Bone marrow (tissue), 2 donors: ENCODE measurements around the gene KRT33A.
"Not testable (repeated sequence)": the region's sequence is repeated elsewhere in the genome, so short reads cannot be mapped to it uniquely, and the experiment has no call there.

Source experiments
- DNase-seq, 2 donors: peaks; one replicate each; lab custom pipeline; 2025; lab: John Stamatoyannopoulos, UW

KRT33A gene

DNA sequence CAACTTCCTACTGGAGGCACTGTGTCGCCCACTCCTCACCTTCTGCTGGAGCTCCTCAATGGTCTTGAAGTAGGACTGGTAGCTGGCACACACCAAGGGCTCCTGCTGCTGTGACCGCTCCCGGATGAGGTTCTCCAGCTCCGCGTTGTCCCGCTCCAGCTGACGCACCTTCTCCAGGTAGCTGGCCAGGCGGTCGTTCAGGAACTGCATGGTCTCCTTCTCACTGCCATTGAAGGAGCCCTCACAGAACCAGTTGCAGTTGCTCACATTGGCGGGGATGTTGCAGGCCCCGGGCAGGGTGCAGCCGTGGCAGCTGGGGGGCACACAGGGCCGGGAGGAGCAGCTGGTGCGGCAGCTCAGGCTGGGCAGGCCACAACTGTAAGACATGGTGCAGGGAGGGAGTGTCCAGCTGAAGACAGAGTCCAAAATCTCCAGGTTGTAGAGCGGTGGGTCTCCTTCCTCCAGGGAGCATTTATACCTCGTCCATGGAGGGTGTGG lies at the start of gene KRT33A:
KRT33A (minus strand) TSS at position 448 of the 498 bp plus-strand sequence; CDS start at position 387, 61 bp downstream.
- not testable (repeated sequence) for DNase-seq

GRCh38 chr17:41396996-41397660 lies 46.5 kb upstream of the KRT33A start, which contains the start of gene KRT31:
TSS of gene KRT31 (minus strand) at chr17:41397608. CDS start at chr17:41397539, 69 bp downstream.
- DNase-seq = no peak

DNA sequence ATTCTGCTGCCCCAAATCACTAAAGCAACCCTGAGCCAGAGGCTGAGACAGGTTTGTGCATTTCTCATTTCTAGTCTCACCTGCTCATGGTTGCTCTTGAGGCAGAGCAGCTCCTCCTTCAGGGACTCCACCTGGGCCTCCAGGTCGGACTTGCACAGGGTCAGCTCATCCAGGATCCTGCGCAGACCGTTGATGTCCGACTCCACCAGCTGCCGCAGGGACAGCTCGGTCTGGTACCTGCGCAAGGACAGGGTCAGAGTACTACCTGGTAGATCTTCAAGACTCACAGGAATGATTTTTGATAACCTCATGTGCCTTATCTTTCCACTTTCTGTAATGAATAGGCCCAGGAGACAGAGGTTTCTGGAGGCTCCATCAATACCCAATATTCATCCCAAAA lies 45.7 kb upstream of the KRT33A start:
- DNase-seq = no peak

GRCh38 chr17:41395611-41396010 lies 45.0 kb upstream of the KRT33A start:
- no peak for DNase-seq

DNA sequence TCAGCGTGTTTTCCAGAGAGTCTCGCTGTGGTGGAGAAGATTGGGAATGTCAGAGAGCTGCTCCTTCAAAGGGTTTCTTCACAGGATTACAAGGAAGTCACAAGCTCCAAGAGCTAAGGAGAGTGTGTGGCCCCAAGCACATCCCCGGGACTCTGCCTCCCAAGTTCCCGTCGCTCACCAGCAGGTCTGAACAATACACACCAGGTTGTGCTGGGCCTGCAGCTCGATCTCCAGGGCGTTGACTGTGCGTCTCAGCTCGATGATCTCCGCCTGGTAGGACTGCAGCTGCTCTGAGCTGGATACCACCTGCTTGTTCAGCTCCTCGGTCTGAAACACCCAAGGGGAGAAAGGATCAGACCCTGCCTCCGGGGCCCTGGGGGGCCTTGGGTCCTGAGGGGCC lies 44.4 kb upstream of the KRT33A start:
- not testable (repeated sequence) for DNase-seq

DNA sequence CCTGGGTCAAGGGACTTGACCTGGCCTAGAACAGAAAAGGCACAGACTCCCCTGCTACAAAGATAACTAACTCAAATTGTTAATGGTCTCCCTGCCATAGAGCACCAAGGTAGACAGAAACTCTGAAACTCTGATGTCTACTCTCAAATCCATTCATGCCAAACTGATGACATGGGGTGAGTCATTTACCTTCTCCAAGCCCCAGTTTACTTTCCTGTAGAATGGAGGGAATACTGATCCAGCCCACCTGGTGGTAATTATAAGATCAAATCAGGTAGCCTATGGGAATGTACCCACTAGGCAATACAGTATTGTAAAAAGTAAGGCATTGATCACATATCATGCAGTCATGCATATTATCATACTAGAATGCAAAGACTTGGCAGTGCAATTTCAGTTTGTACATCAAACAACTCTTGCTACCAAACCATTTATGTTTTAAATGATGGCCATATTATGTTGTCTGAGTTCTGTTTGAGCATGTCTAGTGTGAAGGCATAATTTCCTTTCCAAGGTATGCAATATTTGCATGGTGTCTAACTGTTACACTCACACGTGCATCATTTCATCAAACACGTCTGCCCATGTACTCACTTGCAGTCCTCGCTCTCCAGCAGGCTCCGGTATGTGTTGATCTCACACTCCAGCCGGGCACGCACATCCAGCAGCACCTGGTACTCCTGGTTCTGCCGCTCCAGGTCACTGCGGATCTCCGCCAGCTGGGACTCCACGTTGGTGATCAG lies 43.8 kb upstream of the KRT33A start:
- DNase-seq = no peak

GRCh38 chr17:41393826-41394225 lies 43.2 kb upstream of the KRT33A start:
- DNase-seq = no peak

GRCh38 chr17:41393294-41393693 lies 42.7 kb upstream of the KRT33A start:
- no peak for DNase-seq

- no peak for DNase-seq
Measured at GRCh38 chr17:41392278-41392677, 41.6 kb upstream of the KRT33A start.

DNA sequence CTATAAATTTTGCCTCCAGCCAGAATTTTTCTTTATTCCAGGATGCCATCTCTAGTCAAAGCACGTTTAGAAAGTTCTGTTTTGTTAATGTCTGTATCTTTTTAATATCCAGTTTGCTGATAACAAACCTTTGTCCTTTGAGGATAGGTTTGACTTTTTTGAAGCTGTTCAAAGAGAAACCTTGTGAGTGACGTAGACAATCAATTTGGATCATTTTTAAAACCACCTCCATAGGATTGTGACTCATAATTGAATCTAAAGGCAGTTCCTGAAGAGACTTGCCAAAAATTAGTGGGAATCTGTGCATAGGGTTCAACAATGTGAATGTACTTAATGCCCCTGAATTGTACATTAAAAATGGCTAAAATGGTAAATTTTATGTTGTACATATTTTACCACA lies 40.9 kb upstream of the KRT33A start:
- no peak for DNase-seq

DNA sequence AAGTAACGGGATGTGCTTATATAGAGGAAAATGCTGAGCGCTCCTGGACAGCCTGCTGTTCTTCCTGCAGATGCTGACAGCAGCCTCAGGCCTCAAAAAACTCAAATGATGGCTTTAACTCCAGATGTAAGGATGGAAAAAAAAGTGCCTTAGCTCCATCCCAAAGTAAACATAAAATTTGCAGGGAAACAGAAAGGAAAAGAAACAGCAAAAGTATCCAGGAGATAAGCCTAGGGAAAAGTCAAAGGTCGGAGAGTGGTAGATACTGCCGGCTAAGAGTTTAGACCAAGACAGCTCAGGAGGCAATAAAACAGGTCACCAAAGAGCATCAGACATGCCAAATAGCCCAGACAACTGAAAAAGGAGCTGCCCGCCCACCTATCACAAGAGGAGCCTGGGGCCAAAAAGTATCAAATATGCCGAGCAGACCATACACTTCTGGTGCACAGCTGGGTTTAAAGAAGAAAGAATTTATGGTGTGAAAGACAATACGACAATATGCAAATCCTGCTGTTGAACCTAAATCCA lies 39.8 kb upstream of the KRT33A start:
- no peak for DNase-seq

- no peak for DNase-seq
Measured at GRCh38 chr17:41387670-41388069, 37.0 kb upstream of the KRT33A start.

- no peak for DNase-seq
Measured at GRCh38 chr17:41386227-41386626, 35.6 kb upstream of the KRT33A start.

- no peak for DNase-seq
Measured at GRCh38 chr17:41383690-41384089, 33.1 kb upstream of the KRT33A start.

DNA sequence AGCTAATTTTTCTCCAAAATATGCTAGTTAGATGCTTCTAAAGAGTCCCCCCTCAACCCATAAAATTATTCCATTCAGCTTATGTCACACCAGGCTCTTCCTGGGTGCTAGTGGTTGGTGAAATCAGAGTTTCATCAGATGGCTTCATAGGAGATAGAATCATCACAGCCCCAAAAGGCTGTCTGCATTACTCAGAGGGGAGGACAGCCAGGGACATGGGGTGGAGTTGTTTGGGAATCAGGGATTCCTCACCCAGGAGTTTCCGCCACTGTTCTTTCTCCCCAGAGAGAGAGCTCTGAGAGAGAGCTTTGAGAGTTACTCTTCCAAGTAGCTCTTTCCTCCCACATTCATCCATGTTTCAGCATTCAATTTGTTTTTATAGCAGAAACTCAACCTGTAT lies 31.8 kb upstream of the KRT33A start:
- no peak for DNase-seq

DNA sequence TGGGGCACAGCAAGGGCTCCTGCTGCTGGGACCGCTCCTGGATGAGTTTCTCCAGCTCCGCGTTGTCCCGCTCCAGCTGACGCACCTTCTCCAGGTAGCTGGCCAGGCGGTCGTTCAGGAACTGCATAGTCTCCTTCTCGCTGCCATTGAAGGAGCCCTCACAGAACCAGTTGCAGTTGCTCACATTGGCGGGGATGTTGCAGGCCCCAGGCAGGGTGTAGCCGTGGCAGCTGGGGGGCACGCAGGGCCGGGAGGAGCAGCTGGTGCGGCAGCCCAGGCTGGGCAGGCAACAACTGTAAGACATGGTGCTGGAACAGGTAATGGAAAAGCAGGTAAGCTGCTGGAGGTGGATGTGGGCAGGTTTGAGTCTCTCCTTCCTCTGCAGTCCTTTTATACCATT lies 31.3 kb upstream of the KRT33A start, which contains the start of gene KRT34:
KRT34 (minus strand) TSS at position 364 of the 400 bp plus-strand sequence; CDS start at position 304, 60 bp downstream.
- DNase-seq = not testable (repeated sequence)

- not testable (repeated sequence) for DNase-seq
Measured at GRCh38 chr17:41380091-41380490, 29.5 kb upstream of the KRT33A start.

GRCh38 chr17:41377546-41377945 lies 26.9 kb upstream of the KRT33A start:
- no peak for DNase-seq

GRCh38 chr17:41369713-41370112 lies 19.1 kb upstream of the KRT33A start, which contains the start of gene KRT33B:
TSS of gene KRT33B (minus strand) at chr17:41369813. CDS start at chr17:41369750, 63 bp downstream.
- DNase-seq = no peak

DNA sequence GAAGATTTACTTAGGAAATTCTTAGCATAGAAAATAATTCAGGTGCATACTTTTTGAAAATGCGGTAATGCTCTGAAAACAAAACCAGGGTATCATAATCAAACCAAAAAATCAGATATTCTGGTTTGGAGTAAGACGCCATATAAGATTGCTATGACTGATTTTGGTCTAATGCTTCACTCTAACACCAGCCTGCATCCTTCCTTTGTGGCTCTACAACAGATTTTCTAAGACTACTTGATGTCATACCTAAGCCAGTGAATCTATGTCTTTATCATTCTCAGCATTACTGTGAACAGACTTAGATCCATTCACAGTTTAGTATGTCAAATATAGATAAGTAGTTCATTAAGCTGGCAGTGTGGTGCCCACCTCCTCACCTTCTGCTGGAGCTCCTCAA lies 18.4 kb upstream of the KRT33A start:
- no peak for DNase-seq

DNA sequence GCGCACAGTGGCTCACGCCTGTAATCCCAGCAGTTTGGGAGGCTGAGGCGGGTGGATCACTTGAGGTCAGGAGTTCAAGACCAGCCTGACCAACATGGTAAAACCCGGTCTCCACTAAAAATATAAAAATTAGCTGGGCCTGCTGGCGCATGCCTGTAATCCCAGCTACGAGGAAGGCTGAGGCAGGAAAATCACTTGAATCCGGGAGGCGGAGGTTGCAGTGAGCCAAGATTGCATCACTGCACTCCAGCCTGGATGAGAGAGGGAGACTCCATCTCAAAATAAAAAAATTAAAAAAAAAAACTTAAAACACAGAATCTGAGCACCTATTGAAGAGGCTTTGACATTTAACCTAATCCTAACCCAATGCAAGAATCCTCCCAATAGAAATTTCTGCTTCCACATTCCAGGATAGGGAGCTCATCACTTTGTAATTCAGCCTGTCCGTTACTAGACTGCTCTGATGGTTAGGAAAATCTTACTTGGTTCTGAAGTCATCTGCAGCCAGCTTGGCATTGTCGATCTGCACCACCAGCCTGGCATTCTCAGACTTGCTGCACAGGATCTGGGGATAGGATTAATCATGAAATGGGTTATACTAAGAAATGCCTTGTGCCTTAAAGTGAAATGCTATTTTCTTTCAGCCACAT lies 16.9 kb upstream of the KRT33A start:
- no peak for DNase-seq

- DNase-seq = no peak
Measured at GRCh38 chr17:41366070-41366469, 15.4 kb upstream of the KRT33A start.
